Neural cell (in vitro differentiated cells): Measurements from ENCODE around the gene ZCCHC18. TPM values are rescaled to one million over a fixed set of nuclear protein-coding genes. Genes with fewer than 3 reads are reported as not detected.
"Not testable (repeated sequence)": the region's sequence is repeated elsewhere in the genome, so short reads cannot be mapped to it uniquely, and the experiment has no call there.

Experiments used
- H2AFZ ChIP-seq: fragments of 200-600, 300-800 bp; sonication (generic), shearing (Covaris generic); 2 replicates; pipeline ENCODE4 v1.6.0; 2014; ENCODE audit warnings: low read depth, mild to moderate bottlenecking, antibody characterized with exemption, low read length, moderate library complexity
- H3F3A ChIP-seq: fragments of 200-600 bp; shearing (Covaris generic); 2 replicates; pipeline ENCODE4 v1.6.1; 2016; ENCODE audit warnings: mild to moderate bottlenecking, moderate library complexity, mixed read lengths, antibody characterized with exemption, low read length; ENCODE audit not compliant: insufficient read depth, poor library complexity, severe bottlenecking
- H3K27ac ChIP-seq: fragments of 200-600, 300-800 bp; sonication (generic), shearing (Covaris generic); 2 replicates; pipeline ENCODE4 v1.5.1; 2014; ENCODE audit warnings: mild to moderate bottlenecking, low read length, moderate library complexity
- H3K27me3 ChIP-seq: fragments of 300-800, 200-600 bp; sonication (generic), shearing (Covaris generic); 2 replicates; pipeline ENCODE4 v1.6.0; 2014; ENCODE audit warnings: mild to moderate bottlenecking, low read depth, low read length, moderate library complexity; ENCODE audit not compliant: insufficient read depth
- H3K36me3 ChIP-seq: fragments of 300-800, 200-600 bp; sonication (generic), shearing (Covaris generic); 2 replicates; pipeline ENCODE4 v1.5.1; 2014; ENCODE audit warnings: mild to moderate bottlenecking, antibody characterized with exemption, low read length, moderate library complexity; ENCODE audit not compliant: insufficient read depth
- H3K4me2 ChIP-seq: fragments of 300-800, 200-600 bp; sonication (generic), shearing (Covaris generic); 2 replicates; pipeline ENCODE4 v1.6.0; 2014; ENCODE audit warnings: mild to moderate bottlenecking, low read length
- H3K4me3 ChIP-seq: fragments of 300-800, 200-600 bp; sonication (generic), shearing (Covaris generic); 2 replicates; pipeline ENCODE4 v1.5.1; 2014; ENCODE audit warnings: mild to moderate bottlenecking, low read length, moderate library complexity
- H3K79me2 ChIP-seq: fragments of 200-600 bp; shearing (Covaris generic); replicated peaks from 2 replicates; pipeline ENCODE4 v1.6.0; 2014; ENCODE audit warnings: mild to moderate bottlenecking, low read length, moderate library complexity; ENCODE audit not compliant: insufficient read depth
- H3K9ac ChIP-seq: fragments of 300-800, 200-600 bp; sonication (generic), shearing (Covaris generic); 2 replicates; pipeline ENCODE4 v1.6.1; 2016; ENCODE audit warnings: mild to moderate bottlenecking, low read length, mixed read lengths
- H3K9me2 ChIP-seq: fragments of 200-600 bp; shearing (Covaris generic); 2 replicates; pipeline ENCODE4 v1.6.1; 2016; ENCODE audit warnings: mild to moderate bottlenecking, low read length, mixed read lengths; ENCODE audit not compliant: insufficient read depth
- H3K9me3 ChIP-seq: fragments of 200-600, 300-800 bp; sonication (generic), shearing (Covaris generic); 2 replicates; pipeline ENCODE4 v1.6.1; 2016; ENCODE audit warnings: mild to moderate bottlenecking, mixed run types, low read length, moderate library complexity, mixed read lengths
- H4K20me1 ChIP-seq: fragments of 200-600 bp; shearing (Covaris generic); 2 replicates; pipeline ENCODE4 v1.6.1; 2016; ENCODE audit warnings: mild to moderate bottlenecking, mixed run types; ENCODE audit not compliant: insufficient read depth
- CTCF ChIP-seq: fragments of 450-650 bp; IDR thresholded peaks from 2 replicates; pipeline ENCODE4 v1.5.1; 2014; ENCODE audit warnings: antibody characterized with exemption, mild to moderate bottlenecking, moderate library complexity; ENCODE audit not compliant: poor library complexity, severe bottlenecking
- EP300 ChIP-seq: fragments of 450-650 bp; conservative IDR thresholded peaks from 2 replicates; pipeline ENCODE4 v1.6.1; 2014; ENCODE audit warnings: antibody characterized with exemption, mild to moderate bottlenecking, moderate library complexity; ENCODE audit not compliant: poor library complexity, severe bottlenecking
- EZH2 ChIP-seq: fragments of 200-600, 300-800 bp; shearing (Covaris generic), sonication (generic); IDR thresholded peaks from 2 replicates; pipeline ENCODE4 v1.6.1; 2014; ENCODE audit warnings: antibody characterized with exemption, low read length, borderline replicate concordance, mild to moderate bottlenecking; ENCODE audit not compliant: insufficient read depth, poor library complexity, severe bottlenecking
- MXI1 ChIP-seq: fragments of 450-650 bp; conservative IDR thresholded peaks from 2 replicates; pipeline ENCODE4 v1.6.1; 2014; ENCODE audit warnings: antibody characterized with exemption, mild to moderate bottlenecking; ENCODE audit not compliant: poor library complexity, severe bottlenecking
- POLR2AphosphoS5 ChIP-seq: IDR thresholded peaks from 2 replicates; pipeline ENCODE4 v1.6.1; 2012
- RAD21 ChIP-seq: fragments of 450-650 bp; conservative IDR thresholded peaks from 2 replicates; pipeline ENCODE4 v1.6.1; 2014; ENCODE audit warnings: antibody characterized with exemption, mild to moderate bottlenecking, moderate library complexity
- REST ChIP-seq: IDR thresholded peaks from 2 replicates; pipeline ENCODE4 v1.6.1; 2012; ENCODE audit warnings: borderline replicate concordance
- SMC3 ChIP-seq: fragments of 450-650 bp; conservative IDR thresholded peaks from 2 replicates; pipeline ENCODE4 v1.6.1; 2014; ENCODE audit warnings: antibody characterized with exemption, mild to moderate bottlenecking, moderate library complexity; ENCODE audit not compliant: poor library complexity
- TAF1 ChIP-seq: IDR thresholded peaks from 2 replicates; pipeline ENCODE4 v1.6.1; 2012; ENCODE audit warnings: low read depth
- polyA plus RNA-seq: library from polyadenylated mRNA; depleted of rRNA; stranded (reverse); fragments of >200 nt; gene quantifications from 2 replicates; pipeline ENCODE4 v1.2.3, GENCODE V29; 2014

Gene ZCCHC18
- polyA plus RNA-seq, 1 donor from 2014 or later: 70.0 TPM

- not testable (repeated sequence) for H3F3A ChIP-seq, H3K9ac ChIP-seq, H3K4me2 ChIP-seq, H3K9me2 ChIP-seq, H3K36me3 ChIP-seq, H3K9me3 ChIP-seq, H3K27me3 ChIP-seq, H4K20me1 ChIP-seq, H2AFZ ChIP-seq, H3K27ac ChIP-seq, H3K79me2 ChIP-seq
- H3K4me3 ChIP-seq: peak overlapping the region; percentile 78
Observed at GRCh38 chrX:104110491-104111240, 1.7 kb upstream of the ZCCHC18 start.

GRCh38 chrX:104113222-104113965, 1.1 kb downstream of the ZCCHC18 start:
- H3K9me2 ChIP-seq: no peaks in the 10 kb centered on the region
- peak overlapping the region; percentile 59 for H3K4me2 ChIP-seq
- TF ChIP-seq TAF1 (no peak), POLR2AphosphoS5 (peak; percentile 34), REST (no peak), SMC3 (peak; percentile 65), EZH2 (no peak), CTCF (peak; percentile 69), MXI1 (no peak), RAD21 (peak; percentile 43), EP300 (no peak)

More at GRCh38 chrX:104113222-104113965, 1.1 kb downstream of the ZCCHC18 start:
- Histone ChIP-seq H3K27ac (peak overlapping the region; percentile 88), H3K4me3 (peak overlapping the region; percentile 78), H3K9ac (peak overlapping the region; percentile 89), H2AFZ (no peak overlapping the region), H3K79me2 (no peaks in the 10 kb centered on the region), H3K27me3 (no peaks in the 10 kb centered on the region), H3K36me3 (no peaks in the 10 kb centered on the region), H3K9me3 (no peaks in the 10 kb centered on the region), H3F3A (no peaks in the 10 kb centered on the region), H4K20me1 (no peaks in the 10 kb centered on the region)
